Inflammatory macrophage treated with lipopolysaccharide for 1 hour (primary cell): ENCODE data around the gene FBL.

Source experiments
- DNase-seq, 2 donors: peaks; one replicate each; pipeline ENCODE4 v3.0.0-alpha.2; 2020 to 2022

FBL gene

DNA sequence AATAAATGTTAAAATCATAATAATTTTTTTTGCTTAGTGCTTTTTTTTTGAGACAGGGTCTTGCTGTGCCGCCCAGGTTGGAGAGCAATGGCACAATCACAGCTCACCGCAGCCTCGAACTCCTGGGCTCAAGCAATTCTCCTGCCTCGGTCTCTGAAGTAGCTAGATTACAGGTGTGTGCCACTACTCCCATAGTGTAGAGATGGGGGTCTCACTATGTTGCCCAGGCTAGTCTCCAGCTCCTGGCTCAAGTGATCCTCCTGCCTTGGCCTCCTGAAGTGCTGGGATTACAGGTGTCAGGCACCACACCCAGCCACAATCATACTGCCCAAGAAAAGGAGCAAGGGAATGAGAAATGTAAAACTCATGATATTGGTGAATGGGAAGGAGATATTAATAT lies 5.1 kb downstream of the FBL start:
- no peak for DNase-seq

DNA sequence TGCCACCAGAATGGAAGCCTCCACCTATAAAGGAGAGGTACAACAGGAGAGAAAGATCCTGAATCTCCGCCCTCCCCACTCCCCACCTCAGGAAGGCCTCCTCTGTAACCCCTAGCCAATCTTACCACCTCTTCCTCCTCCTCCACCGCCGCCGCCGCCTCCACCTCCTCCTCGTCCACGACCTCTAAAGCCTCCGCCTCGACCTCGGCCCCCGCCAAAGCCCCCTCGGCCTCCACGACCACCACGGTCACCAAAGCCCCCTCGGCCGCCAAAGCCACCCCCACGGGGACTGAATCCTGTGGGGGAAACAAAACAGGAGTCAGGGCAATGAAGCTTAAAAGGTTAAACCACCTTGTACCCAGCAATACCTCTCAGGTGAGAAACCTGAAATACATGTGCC lies 5.7 kb downstream of the FBL start:
- DNase-seq: no peak

DNA sequence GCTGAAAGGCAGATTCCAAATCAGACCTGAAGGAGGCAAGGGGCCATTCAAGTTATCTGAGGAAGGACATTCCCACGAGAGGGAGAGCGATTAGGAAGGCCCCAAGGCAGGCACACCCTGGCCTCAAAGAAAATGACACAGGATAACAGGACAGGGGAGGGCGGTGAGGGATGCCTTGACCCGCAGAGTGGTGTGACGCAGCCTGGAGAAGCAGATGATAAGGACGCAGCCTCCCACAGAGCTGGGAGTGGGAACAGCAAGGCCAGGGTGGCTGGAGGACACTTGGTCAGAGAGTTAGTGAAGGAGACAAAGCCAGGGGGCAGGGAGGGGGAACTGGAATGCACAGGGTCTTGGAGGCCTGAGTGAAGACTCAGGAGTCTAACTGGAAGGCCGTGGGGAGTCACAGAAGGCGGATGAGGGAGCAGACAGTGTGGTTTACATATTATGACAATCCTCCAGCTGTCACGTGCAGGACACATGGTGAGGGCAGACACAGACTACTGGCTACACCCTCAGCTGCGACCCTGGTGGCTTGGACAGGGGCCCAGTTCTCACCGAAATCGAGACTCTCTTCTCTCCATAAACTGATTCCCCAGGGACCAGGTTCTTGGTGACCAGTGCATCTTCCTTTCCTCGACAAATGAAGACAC lies 6.4 kb downstream of the FBL start:
- no peak for DNase-seq

DNA sequence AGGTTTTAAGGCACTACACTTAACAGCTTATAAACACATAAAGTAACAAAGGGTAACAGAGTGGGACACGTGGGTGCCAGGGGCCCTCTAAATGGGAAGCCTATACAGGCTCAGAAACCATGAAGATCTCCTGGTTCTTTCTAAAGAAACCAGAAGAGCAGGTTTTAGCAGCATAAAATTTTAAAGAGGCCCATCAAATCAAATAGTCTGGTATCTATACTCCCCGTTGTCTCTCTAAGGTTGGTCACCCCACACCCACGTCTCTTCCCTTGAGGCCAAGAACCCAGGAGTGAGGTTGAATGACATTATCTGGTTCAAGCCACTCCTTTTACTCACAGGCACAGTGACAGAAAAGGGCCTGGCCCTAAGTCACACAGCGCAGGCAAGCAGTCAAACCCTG lies 7.6 kb downstream of the FBL start:
- DNase-seq: no peak

DNA sequence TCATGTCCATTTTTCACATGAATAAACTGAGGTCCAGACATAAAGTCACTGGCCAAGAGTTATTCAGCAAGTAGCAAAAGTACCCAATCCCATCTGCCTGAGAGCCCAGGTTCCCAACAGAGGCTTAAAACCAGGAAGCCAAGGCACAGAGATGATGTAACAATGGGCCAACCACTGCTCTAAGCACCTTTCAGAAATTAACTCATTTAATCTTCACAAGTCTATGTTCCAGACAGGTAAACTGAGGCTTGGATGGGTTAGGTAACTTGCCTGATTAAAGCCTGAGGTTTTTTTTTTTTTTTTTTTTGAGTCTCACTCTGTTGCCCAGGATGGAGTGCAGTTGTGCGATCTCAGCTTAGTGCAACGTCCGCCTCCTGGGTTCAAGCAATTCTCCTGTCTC lies 8.2 kb downstream of the FBL start:
- no peak for DNase-seq

DNA sequence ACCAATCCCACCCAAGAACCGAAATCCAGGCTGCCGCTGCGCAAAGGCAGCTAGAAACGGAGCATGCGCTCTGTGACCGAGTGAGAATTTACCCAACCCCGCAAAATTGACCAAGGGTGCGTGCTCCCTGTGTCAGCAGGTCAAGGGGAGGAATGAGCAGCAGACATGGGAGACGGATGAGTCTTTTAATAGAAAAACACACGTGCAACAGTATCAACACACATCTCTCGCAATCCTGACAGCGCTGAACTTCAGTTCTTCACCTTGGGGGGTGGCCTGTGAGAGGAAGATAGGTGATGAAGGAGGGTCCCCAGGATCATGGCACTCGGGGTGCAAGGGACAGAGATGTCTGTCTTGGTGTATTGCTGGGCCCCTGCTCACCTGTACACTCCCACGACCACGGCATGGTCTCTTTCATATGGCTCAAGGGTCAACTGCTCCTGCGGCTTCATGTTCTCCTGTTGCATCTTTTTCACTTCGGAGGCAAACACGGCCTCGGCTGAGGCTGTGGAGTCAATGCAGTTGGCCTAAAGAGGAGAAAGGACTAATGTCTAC lies 11.8 kb downstream of the FBL start:
- no peak for DNase-seq

DNA sequence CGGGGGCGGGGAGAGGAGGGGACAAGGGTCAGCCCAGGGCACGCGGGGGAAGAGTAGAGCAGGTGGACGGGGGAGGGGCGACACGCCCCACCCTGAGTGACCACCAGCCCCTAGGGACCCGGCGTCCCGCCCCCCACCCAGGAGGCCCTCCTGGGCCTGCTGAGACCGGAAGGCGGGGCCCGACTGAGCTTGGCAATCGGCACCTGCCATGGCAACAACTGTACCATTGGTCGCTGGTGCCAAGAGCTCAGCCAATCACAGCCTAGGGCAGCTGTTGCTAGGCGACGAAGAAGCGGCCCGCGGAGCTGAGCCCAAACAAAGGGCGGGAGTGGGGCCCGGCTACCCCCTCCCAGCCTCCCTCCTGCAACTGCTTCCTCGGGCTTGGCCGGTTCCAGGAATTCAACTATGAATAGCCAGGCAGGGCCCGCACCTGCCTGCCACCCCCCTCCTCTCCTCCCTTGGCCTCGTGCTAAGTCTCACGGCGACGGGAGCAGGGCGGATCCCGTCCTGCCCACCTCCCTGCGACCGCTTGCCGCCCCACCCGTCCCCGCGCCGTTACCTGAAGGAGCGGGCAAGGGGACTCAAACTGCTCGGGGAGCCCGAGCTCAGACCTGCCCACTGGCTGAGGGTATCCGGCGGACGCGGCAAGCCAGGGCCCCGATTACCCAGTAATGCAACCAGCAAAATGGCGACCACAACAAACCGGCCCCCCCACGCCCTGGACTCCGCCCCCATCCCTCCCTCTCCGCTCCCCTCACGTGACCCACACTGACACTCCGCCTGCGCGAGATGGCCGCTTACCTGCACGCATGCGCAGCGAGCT lies 12.5 kb downstream of the FBL start, which contains the start of gene DYRK1B:
Gene DYRK1B (minus strand): TSS at position 699 of the 823 bp plus-strand sequence. CDS start 2,295 bp downstream, outside the sequence.
- DNase-seq: peak; percentile 95 to 97

DNA sequence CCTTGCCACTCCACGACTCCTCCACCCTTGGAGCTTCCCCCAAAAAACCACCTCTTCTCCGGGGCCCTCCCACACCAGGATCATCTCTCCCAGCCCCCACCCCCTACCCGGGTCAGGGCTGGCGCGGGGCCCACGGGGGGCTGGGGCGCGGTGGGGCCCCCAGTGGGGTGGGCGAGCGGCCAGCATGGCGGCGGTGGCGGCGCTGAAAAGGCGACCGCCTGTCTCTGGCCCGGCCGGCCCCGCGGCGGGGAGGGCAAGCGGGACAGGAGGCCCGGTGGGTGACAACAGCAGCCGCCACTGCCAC lies 13.1 kb downstream of the FBL start:
- no peak for DNase-seq

DNA sequence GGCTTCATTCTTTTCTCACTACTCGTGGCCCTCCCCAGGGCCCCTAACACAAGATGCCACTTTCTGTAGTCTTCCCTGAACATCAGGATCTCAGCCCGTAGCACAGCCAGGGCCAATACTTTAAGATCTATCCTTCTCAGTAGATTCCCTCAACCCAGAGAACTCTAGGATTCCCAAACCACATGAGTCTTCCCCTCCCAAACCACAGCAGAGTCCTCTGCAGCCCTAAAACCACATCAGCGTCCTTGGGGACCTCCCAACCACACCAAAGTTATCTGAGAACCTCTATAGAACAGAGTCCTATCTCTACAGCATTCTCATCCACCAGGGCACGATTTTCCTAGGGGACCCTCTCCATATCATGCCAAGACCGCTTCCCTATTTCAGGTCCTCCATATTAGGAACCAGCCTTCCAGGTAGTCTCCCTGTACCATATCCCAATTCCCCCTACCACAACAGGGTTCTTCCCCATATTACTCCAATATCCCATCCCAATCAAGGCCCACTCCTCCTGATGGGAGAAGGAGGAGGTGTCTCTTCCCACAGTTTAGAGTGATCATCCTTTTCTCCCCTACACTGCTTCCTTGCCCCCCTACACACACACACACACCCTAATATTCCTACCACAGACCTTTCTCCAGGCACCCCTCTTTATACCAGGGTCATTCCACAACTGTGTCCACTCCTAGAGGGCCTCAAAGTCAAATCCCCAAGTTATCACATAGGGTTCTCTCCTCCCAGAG lies 13.7 kb downstream of the FBL start:
- DNase-seq: no peak

DNA sequence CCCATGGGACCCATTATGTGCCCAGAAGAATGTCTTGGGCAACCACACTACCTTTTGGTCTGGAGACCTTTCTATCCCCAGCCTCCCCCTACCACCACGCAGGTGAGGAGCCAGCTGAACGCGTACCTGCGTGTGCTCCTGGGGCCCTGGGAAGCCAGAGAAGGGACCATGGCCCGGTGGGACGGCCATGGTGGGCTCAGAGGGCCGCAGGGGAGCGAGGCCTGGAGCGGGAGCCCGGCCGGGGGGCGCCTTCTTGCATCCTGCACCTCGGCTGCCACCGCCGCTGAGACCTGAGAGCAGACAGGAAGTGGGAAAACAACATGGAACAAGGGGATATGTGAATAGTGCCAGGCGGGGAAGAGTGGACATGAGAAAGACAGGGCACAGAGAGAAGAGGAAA lies 14.5 kb downstream of the FBL start:
- DNase-seq: no peak

DNA sequence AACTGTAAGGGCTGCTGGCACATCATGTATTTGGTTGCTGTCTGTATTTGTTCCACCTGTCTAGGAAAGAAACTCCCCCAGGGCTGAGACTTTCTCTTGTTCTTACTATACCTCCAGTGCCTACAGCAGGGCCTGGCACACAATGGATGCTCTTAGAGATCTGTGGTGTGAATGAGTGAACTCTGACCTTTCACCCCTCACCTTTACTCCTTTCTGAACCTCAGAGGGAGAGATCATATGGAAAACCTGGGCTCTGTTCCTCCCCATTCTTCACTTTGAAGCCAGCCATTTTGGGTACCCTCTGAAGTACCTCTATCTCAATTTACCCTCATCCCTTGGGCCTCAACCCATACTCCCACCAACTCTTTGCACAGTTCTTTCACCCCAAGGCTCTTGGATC lies 15.3 kb downstream of the FBL start:
- no peak for DNase-seq

DNA sequence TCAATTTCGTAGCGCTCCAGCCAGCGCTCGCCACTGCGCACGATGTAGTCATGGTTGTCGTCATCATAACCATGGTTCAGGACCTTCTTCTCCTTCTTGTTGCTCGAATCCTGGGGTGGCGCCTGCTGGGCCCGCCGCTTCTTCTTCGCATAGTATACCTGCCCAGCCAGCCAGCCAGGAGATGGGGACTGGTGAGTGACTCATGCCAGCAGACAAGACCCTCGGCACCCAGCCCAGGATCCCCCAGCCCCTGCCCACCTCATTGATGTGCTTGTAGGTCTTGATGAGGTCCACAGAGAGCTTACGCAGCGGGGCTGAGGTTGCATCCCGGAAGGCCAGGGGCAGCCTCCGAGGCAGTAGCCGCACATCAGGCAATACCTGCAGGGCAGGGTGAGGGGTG lies 15.8 kb downstream of the FBL start:
- no peak for DNase-seq

DNA sequence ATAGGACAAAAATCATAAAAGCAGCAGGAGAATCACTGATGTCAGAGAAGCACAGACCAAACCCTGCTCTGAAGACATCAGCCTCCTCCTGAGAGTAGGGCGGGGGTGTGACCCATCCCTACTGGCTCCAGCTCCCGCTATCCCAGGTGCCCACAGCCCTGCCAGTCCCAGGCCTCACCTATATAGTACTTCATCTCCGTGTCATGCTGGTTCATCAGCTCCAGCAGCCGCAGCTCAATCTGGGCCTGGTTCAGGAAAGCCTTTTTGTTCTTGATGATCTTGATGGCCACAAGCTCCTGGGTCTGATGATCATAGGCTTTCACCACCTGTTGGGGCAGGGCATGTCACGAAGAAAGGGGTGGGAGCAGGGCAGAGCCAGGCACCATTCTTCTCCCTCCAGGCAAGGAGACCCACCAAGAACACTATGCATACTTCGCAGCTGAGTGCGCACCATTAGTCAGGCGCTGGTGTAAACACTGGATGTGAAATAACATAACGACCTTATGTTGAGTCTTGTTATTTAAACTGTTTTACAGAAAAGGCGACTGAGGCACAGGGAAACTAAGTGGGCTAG lies 16.4 kb downstream of the FBL start:
- DNase-seq: no peak

DNA sequence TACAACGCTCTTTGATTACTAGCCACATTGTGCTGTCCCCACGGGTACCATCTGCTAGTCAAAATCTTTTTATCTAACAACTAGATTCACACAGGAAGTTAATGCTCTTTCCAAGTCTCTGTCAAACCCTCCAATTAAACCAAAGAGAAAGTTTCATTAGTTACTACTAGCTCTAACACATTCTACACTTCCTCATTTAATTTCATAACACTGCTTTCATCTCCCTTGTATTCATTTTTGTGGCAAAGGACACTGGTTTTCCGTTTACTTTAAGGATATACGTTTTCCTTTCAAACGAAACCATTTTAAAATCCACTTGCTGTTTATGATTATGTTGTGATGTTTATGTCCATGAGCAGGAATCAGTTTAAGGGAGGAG lies 17.5 kb downstream of the FBL start:
- no peak for DNase-seq

DNA sequence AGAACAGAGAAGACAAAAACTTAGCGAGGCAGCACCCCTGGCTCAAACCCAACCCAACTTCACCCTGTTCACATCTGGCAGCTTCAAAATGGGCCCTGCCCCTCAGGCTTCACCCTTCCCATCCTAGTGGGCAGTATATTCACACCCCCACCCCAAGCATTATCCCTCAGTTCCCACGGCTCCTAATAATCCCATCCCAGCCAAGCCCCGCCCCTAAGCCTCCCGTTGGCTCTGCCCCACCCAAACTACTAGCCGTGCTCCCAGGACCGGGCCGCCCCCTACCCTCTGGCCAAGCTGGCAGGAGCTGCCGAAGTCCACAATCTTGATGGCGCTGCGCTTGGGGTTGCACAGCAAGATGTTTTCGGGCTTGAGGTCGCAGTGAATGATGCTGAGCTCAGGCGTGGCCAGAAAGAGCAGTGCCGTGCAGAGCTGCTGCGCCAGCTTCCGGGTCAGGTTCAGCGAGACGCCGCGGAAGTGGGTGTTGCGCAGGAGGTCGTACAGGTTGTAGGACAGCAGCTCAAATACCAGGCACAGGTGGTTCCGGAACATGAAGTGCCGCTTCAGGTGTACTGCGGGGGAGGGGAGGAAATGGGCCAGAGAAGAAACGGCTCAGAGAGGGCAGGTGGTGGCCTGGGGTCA lies 18.0 kb downstream of the FBL start:
- DNase-seq: no peak

DNA sequence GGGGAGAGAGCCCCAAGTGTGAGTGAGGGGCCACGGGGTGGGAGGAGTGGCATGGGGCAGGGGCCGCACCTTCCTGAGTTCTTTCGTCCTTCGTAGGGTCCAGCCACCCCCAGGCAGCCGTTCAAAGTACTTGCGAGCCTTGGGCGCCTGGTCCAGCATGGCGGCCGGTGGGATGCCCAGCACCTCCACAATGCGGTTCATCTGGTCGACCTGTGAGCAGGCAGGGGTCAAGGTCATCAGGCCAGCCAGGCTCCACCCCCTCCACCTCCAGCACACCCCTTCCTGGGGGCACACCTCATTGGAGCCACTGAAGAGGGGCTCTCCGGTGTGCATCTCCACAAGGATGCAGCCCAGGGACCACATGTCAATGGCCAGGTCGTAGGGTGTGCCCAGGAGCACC lies 19.0 kb downstream of the FBL start:
- DNase-seq: no peak

DNA sequence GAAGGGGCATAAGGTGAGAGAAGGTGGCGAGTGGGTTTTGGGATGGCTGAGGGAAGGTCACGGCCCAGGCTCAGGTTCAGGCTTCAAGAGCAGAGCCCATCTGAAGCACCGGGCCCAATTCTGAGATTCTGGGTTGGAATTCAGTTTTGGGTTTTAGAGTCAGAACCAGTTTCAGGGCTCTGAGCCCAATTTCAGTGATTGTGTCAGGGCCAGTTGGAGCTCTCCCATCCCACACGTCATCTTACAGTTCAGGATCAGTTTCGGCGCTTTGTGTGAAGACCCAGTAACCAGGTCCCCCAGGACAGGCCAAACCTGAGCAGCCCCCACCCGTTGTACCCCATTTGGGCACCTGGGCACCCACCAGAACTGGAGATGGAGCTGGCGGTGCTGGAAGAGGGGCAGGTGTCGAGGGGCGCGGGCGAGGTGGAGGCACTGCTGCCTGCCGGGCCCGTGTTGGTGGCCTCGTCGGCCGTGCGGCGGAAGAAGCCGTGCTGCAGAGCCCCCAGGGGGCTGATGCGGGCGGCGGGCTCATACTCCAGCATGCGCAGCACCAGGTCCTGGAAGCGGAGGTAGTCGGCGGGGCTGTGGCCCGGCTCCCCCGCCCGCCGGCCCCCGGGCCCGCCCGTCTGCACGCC lies 19.8 kb downstream of the FBL start:
- DNase-seq: no peak

DNA sequence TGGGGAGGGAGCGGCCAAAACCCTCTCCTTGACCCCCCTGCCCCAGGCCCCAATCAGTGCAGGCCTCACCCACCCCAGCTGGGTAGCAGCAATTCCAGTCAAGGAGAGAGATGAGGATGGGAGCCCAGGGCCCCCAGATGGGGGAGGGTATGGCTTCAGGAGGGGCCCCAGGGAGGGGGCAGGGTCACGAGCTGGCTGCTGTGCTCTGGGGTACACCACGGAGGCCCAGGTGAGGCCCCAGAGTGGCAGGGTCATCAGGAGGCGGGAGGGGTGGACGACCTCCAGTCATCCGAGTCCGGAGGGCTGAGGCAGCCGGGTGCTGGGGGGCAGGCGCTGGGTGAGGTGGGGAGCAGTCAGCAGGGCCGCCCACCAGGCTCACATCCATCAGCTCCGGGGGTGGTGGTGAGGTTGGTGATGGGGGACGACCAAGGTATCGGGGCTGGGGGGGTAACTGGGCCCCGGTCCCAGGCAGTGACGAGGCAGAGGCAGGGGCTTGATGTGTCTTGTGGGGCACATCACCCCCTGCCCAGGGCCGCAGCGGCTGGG lies 20.6 kb downstream of the FBL start:
- DNase-seq: no peak

DNA sequence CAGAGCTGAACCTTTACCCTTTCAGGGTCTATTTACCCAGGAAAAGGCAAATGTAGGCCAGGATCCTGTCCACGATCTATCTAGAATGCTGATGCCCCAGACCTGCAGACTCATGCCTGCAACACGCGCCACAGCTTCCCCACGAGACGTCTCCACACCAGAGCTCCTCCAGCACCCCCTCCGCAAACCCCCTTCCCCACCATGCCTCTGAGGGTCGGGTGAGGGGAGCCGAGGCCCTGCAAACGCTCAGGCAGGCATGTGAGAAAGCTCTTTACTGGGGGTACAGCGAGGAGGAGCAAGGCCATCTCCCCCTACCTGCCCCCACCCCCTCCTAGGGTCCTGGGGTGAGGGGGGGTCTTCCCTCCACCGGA lies 21.1 kb downstream of the FBL start:
- no peak for DNase-seq

DNA sequence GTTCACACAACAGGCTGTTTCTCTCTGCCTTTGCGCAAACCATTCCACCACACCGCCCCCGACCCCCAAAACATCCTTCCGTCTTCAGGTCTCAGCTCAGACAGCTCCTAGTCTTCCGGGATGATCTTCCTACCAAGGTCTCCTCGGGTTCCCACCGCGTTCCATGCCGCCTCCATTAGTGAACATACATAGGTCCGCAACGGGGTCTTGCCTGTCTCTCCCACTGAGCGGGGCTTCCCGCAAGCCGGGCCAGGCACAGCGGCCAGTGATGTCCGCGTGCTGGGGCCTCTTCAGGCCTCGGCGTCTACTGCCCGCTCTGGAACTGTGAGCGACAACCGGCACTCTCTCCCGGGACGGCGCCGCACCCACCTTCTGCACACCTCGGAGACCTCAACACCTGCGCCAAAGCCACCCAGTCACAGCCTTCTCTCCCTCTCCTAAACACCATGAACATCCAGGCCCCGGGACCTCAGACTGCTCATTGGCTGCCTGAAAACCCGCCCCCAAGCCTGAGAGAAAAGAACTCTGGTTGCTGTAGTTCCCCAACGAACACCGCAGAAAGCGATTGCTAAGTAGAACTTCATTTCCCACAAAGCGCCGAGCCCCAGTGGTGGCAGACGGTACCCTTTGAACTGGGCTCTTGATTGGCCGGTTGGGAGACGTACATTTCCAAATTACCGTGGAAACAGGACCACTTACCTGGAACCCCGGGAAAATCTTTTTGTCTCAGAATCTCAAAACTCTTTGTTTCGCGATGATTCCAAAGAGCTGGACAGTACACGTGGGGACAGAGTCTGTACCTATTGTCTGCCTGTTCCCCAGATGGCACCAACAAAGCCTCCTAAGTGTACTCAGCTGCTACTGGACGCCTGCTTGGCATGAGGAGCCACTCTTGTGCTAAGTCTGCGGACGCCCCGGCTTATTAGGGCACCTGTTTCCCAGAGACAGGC lies 21.8 kb downstream of the FBL start:
- peak; percentile 84 to 92 for DNase-seq

DNA sequence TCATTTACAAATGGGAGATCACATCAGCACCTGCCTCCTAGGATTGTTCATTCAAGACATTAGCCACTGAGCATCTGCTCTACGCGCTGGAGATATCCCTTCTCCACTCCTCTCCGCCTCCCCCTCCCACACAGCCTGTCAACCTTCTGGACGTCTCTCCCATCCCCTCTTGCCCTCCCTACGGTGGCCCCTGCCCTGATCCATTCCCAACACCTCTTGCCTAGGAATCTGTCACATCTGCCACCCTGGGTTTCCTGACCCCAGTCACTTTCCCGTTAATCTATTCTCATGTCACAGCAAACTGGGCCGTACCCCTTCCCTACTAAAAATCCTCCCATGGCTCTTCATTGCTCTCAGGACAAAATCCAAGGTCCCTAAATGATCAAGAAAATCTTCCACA lies 22.5 kb downstream of the FBL start:
- no peak for DNase-seq
